ENCODE data around the gene TMA7.
"Not testable (repeated sequence)": the region's sequence is repeated elsewhere in the genome, so short reads cannot be mapped to it uniquely, and the experiment has no call there.

Gene TMA7

DNA sequence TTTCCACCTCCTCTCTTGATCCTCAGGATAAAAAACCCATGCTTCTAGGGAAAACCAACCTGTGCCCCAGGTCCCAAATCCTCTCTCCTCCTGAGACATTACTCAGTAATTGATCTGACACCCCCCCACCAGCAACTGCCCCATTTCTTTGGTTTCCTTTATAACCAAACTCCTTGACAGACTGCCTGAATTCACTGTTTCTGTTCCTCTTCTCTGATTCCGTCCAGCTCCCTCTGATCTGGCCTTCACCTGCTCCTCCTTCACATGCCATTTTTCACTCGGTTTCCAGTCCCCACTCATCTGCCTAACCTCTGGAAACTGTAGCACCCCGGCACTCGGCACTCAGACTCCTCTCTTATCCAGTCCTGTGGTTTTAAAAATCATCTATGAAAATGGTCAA, 2.2 kb upstream of the TMA7 start:
- FAIRE-seq: no peak

- no peak for FAIRE-seq
Observed at GRCh38 chr3:48440590-48440958, 517 bp downstream of the TMA7 start.

DNA sequence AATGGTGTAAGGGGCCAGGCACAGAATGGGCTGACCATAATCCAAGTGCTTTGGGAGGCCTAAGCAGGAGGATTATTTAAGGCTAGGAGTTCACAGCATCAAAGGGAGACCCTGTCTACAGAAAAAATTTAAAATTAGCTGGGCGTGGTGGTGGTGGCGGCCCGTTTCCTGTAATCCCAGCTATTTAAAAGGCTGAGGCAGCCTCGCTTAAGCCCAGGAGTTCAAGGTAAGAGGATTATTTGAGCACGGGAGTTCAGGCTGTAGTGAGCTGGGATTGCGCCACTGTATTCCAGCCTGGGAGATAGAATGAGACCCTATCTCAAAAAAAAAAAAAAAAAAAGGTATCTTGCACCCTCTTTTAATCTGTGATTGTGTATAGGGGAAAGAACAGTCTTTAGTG, 1.9 kb downstream of the TMA7 start:
- no peak for FAIRE-seq

DNA sequence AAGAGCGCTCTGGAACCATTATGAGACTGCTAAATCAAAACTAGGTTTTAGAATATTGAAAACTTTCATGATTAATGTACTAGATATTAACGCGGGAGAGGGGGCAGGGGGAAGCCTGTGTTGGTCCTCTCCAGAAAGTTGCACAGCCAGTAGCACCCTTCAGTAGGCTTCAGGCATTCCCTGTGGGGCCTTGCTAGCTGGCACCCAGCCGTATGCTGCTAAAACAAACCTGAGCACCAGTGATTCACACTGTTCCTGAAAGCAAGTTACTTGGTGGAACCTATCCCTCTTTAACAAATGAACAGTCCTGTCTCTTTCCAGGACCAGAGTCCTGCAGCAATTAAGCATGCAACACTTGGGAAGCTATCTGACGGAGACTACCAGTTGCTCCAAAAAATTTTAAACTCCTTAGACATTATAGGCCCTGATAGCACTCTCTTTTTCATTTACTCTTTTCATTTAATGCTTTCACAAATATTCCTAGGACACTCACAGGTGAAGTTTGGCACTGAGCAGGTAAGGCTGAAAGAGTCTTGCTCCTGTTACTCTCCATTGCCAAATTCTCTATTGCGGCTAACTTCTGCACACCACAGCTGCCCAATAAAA, 5.3 kb downstream of the TMA7 start:
- no peak for FAIRE-seq

DNA sequence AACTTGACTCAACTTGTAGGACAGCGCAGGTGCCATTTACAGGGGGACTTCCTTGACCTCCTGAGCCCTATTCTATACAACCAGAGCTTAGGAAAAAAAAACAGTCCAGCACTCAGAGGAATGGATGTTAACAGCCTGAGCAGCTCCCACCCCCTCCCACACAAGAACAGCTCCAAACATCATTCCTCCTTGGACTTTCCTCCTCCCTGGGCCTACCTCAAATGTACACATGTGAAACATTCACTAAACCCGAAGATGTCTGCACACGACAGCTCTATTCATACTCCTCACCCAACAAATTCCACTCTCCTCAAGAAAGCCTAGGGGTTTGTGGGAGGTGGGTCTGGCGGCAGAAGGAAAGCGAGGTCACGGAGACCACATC, 6.0 kb downstream of the TMA7 start:
- FAIRE-seq: no peak

- FAIRE-seq: no peak
Observed at GRCh38 chr3:48446425-48447193, 6.6 kb downstream of the TMA7 start, which contains the start of gene ATRIP. Gene ATRIP (plus strand): TSS chr3:48446737. CDS start chr3:48446846, 109 bp downstream.

DNA sequence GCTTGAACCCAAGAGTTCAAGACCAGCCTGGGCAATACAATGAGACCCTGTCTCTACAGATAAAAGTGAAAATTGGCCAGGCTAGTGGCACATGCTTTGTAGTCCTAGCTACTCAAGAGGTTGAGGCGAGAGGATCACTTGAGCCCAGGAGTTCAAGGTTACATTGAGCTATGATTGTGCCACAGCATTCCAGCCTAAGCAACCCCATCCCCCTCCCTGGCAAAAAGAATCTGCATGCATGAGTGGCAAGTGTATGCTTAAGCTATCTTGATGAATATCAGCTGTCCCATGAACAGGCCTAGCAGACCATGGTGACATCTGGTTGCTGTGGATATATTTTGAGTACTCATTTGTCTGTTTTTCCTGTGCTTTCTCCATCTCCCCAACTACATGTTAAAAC, 11.2 kb downstream of the TMA7 start:
- no peak for FAIRE-seq

- no peak for FAIRE-seq
Observed at GRCh38 chr3:48456456-48456855, 16.4 kb downstream of the TMA7 start.

DNA sequence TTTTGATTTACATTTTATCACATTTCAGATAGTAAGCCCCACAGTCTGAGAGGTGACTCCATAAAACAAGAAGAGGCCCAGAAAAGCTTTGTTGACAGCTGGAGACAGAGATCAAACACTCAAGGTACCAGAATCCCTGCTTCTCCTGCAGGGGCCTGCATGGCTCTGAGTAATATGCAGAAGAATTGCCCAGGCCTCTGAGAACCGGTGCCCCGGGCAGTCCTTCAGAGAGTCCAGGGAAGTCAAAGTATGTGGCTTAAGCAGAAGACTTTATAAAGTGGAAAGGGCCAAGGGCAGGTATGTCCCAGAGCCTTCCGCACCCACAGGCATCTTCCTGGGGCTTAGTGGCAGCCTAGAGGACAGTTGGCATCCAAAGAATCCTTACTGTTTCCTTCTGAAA, 19.3 kb downstream of the TMA7 start:
- FAIRE-seq: no peak

- no peak for FAIRE-seq
Observed at GRCh38 chr3:48459773-48460516, 19.9 kb downstream of the TMA7 start.

DNA sequence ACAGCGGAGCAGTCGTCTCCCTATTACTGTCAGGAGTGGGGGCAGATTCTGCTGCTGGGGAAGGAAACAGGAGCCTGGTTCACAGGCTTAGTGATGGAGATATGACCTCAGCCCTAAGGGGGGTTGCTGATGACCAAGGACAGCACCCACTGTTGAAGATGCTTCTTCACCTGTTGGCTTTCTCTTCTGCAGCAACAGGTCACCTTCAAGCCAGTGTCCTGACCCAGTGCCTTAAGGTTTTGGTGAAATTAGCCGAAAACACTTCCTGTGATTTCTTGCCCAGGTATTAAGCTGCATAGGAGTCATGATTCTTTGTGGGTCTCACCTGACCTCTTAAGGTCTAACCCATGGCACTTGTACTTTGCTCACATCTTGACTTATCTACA, 20.5 kb downstream of the TMA7 start:
- FAIRE-seq: no peak

GRCh38 chr3:48461767-48462166, 21.7 kb downstream of the TMA7 start:
- not testable (repeated sequence) for FAIRE-seq

DNA sequence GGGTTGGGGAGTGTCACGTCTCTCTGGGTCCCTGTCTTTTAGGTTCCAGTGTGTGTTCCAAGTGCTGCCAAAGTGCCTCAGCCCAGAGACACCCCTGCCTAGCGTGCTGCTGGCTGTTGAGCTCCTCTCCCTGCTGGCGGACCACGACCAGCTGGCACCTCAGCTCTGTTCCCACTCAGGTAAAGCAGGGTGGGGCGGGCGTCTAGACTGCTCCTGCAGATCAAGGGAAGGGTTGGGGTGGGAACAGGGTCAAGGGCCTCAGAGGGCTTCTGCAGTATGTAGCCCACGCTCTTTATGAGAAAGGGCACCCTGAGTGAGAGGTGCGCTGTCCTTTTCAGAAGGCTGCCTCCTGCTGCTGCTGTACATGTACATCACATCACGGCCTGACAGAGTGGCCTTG, 23.6 kb downstream of the TMA7 start:
- FAIRE-seq: no peak

DNA sequence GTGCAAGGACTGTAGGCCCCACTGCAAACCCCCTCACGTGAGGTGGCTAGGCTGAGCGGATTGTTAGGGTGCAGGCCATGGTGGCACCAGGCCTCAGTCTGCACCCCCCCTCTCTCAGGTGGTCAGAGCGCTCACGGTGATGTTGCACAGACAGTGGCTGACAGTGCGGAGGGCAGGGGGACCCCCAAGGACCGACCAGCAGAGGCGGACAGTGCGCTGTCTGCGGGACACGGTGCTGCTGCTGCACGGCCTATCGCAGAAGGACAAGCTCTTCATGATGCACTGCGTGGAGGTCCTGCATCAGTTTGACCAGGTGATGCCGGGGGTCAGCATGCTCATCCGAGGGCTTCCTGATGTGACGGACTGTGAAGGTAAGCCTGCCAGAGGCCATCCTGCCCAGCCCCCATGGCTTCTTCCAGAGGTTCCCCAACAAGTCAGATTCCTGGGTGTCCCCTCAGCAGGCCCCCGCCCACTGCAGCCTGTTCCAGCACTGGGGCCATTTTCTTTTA, 24.7 kb downstream of the TMA7 start:
- no peak for FAIRE-seq

DNA sequence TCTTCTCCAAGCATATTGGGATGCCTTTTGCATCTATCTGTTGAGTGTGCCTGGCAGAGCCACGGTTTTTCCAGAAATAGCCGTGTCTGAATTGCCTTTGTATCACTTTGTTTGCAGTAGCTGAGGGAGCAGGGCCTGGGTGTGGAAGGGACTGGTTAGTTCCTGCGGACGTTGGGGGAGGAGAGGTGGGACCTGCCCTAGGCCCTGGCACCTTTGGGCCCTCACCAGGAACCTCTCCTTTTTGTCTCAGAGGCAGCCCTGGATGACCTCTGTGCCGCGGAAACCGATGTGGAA, 25.1 kb downstream of the TMA7 start:
- no peak for FAIRE-seq

DNA sequence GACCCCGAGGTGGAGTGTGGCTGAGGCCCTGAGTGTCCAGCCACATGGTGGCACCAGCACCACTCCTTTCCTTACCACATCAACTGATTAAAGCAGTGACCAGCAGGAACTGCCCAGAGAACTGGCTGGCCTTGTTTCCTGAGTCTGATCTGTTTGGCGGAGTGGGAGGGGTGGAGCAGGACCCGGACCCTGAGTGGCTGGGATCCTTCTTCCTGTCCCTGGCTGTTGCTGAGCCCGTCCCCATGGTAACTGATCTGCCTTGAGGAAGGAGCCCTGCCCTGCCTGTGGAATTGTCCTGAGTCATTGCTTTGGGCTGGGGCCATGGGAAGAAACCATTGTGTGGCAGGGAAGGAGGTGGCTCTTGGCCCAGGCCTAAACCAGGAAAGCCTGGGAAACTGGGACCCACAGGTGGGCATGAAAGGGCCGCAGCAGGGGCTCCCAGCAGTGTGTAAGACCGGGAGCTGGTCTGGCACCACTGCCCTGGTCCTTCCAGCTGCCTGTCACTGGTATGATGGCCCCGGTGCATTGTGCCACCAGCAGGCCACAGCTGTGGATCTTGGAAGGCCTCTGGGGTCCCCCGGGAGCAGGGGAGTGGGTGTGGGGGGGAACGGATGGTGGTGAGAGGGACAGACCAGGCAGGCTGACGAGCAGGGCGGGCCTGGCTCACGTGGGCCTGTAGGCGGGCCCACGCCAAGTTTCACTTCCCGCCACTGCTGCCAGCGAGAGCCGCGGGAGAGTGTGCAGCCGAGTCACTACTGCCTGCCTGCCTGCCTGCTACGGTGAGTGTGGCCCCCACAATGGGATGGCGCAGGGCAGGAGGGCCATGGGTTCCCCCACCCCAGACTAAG, 25.7 kb downstream of the TMA7 start:
- FAIRE-seq: peak; percentile 99

DNA sequence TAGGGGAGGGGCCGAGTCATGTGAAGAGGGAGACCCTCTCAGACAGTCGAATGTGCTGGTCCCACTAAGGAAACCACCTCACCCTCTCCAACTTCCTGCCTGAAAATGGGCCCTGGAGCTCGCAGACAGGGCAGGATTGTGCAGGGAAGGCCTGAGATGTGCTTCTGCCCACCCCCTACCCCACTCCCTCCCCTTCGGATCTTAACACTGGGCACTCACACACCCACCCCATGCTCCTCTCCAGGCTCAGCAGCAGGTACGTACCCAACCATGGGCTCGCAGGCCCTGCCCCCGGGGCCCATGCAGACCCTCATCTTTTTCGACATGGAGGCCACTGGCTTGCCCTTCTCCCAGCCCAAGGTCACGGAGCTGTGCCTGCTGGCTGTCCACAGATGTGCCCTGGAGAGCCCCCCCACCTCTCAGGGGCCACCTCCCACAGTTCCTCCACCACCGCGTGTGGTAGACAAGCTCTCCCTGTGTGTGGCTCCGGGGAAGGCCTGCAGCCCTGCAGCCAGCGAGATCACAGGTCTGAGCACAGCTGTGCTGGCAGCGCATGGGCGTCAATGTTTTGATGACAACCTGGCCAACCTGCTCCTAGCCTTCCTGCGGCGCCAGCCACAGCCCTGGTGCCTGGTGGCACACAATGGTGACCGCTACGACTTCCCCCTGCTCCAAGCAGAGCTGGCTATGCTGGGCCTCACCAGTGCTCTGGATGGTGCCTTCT, 26.5 kb downstream of the TMA7 start:
- FAIRE-seq: no peak

- FAIRE-seq: no peak
Observed at GRCh38 chr3:48467110-48467454, 27.0 kb downstream of the TMA7 start.

- no peak for FAIRE-seq
Observed at GRCh38 chr3:48467473-48468267, 27.6 kb downstream of the TMA7 start.

DNA sequence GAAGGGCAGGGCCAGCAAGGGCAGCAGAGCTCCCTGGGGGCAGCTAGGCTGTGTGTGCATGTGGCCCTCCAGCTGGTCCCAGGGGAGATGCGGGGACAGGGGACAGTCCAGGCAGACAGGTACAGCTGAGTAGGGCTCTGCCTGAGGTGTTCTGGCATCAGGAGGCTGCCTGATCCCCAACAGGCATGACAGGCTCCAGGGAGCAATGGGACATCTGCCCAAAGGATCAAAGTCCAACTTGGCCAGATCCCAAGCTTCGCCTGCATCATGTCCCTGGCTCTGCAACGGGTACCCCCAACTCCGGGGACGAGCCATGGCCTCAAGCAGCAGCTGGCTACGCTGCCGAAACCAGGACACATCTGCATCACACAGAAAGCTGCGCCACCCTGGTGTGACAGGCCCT, 28.3 kb downstream of the TMA7 start:
- no peak for FAIRE-seq

DNA sequence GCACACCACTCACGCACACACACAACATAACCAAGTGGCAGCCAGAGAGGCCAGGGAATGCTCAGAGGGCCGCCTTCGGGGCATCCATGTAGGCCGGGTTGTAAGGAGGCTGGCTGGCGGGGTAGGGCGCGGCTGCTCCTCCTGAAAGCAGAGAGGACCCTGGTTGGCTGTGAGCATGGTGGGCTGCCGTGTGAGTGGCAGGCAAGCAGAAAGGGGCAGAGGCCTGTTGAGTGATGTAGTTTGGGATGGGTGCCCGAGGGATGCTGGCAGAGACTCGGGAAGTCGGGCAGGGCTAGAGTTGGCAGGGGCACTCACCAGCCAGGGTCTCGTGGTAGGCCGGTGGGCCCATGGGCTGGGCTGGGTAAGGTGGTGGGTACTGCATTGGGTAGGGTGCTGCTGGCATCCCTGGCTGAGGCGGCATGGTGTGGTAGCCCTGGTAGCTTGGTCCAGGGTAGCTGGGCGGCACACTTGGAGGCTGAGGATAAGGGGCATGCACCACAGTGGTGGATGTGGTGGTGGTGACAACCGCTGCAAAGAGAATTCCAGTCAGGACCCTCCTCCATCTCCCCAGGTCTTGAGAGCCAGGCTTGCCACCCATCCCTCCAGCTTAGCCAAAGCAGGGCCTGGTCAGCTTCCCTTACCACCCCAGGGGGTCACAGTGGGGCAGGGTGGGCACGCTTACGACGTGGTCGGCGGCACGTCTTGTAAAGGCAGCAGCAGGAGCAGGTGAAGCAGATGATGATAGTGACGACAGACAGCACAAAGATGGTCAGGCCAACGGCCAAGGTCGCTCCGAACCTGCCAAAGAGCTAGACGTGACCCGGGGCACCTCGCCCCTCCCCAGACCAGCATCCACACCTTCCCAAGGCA, 29.2 kb downstream of the TMA7 start:
- no peak for FAIRE-seq

Data from endometrium (tissue), 2 donors.